ENCODE measurements around the gene TCF25. TPM values are rescaled to one million over a fixed set of nuclear protein-coding genes. Genes with fewer than 3 reads are reported as not detected.
"Not testable (repeated sequence)": the region's sequence is repeated elsewhere in the genome, so short reads cannot be mapped to it uniquely, and the experiment has no call there.

The TCF25 gene
- total RNA-seq, 4 donors from 2014 or later: 60.3 to 221 (median 126) TPM

GRCh38 chr16:89867918-89868317 is 5.5 kb upstream of the TCF25 start:
- H3K27me3 ChIP-seq: no peaks in the 10 kb centered on the region
- no peak overlapping the region for H3K27ac ChIP-seq
- peaks cover 0 to 6% of the 10 kb centered on the region in 2 donors for H3K4me1 ChIP-seq
- H3K9me3 ChIP-seq: peaks cover 0 to 6% of the 10 kb centered on the region in 2 donors
- no peak for DNase-seq
- intact Hi-C loops (cut with DNase I; ENCODE audit: low total_unique reads): no loop called here
- no peaks in the 10 kb centered on the region for H3K36me3 ChIP-seq
- no peak overlapping the region for H3K4me3 ChIP-seq
- no peak for TF ChIP-seq POLR2A (IDR thresholded peaks at IDR 0.05)
- TF ChIP-seq CTCF (IDR thresholded peaks at IDR 0.05): no peak

GRCh38 chr16:89869911-89870310 is 3.5 kb upstream of the TCF25 start:
- H3K27ac ChIP-seq: no peak overlapping the region
- no peaks in the 10 kb centered on the region for H3K36me3 ChIP-seq
- H3K27me3 ChIP-seq: no peaks in the 10 kb centered on the region
- H3K4me3 ChIP-seq: no peak overlapping the region
- H3K9me3 ChIP-seq: peaks cover 0 to 6% of the 10 kb centered on the region in 2 donors
- intact Hi-C loops (cut with DNase I; ENCODE audit: low total_unique reads): no loop called here
- peaks cover 0 to 12% of the 10 kb centered on the region in 2 donors for H3K4me1 ChIP-seq
- DNase-seq: no peak
- TF ChIP-seq POLR2A (IDR thresholded peaks at IDR 0.05): no peak
- TF ChIP-seq CTCF (IDR thresholded peaks at IDR 0.05): no peak

- peaks cover 0 to 12% of the 10 kb centered on the region in 2 donors for H3K4me1 ChIP-seq
- no peak overlapping the region for H3K4me3 ChIP-seq
- intact Hi-C loops (cut with DNase I; ENCODE audit: low total_unique reads): no loop called here
- H3K27ac ChIP-seq: no peak overlapping the region
- no peaks in the 10 kb centered on the region for H3K36me3 ChIP-seq
- DNase-seq: no peak
- H3K9me3 ChIP-seq: peaks cover 0 to 6% of the 10 kb centered on the region in 2 donors
- no peaks in the 10 kb centered on the region for H3K27me3 ChIP-seq
- TF ChIP-seq CTCF (IDR thresholded peaks at IDR 0.05): no peak
- no peak for TF ChIP-seq POLR2A (IDR thresholded peaks at IDR 0.05)
These were observed 3.0 kb upstream of the TCF25 start for GRCh38 chr16:89870440-89870839.

- peaks cover 0 to 6% of the 10 kb centered on the region in 2 donors for H3K9me3 ChIP-seq
- H3K36me3 ChIP-seq: no peaks in the 10 kb centered on the region
- intact Hi-C loops (cut with DNase I; ENCODE audit: low total_unique reads): no loop called here
- no peak overlapping the region for H3K4me3 ChIP-seq
- H3K27ac ChIP-seq: no peak overlapping the region
- no peaks in the 10 kb centered on the region for H3K27me3 ChIP-seq
- no peak for DNase-seq
- TF ChIP-seq CTCF (IDR thresholded peaks at IDR 0.05) (no peak), POLR2A (IDR thresholded peaks at IDR 0.05) (no peak)
- H3K4me1 ChIP-seq: peaks cover 0 to 12% of the 10 kb centered on the region in 2 donors
These were observed 1.5 kb upstream of the TCF25 start for GRCh38 chr16:89871895-89872294.

GRCh38 chr16:89873972-89874689 is 739 bp downstream of the TCF25 start:
- intact Hi-C loops (cut with DNase I; ENCODE audit: low total_unique reads): no loop called here
- Histone ChIP-seq H3K9me3 (no peaks in the 10 kb centered on the region), H3K4me3 (peak overlapping the region; percentile 88 to 100), H3K4me1 (peaks cover 0 to 12% of the 10 kb centered on the region in 2 donors), H3K36me3 (no peaks in the 10 kb centered on the region), H3K27me3 (no peaks in the 10 kb centered on the region), H3K27ac (peak overlapping the region; percentile 100)
- TF ChIP-seq POLR2A (IDR thresholded peaks at IDR 0.05): no peak
- TF ChIP-seq CTCF (IDR thresholded peaks at IDR 0.05): no peak
- DNase-seq: peak; percentile 95 to 97

GRCh38 chr16:89879123-89879522 is 5.7 kb downstream of the TCF25 start:
- H3K4me1 ChIP-seq; intact Hi-C loops (cut with DNase I; ENCODE audit: low total_unique reads); H3K27ac ChIP-seq; H3K27me3 ChIP-seq; H3K4me3 ChIP-seq; DNase-seq; H3K36me3 ChIP-seq; H3K9me3 ChIP-seq: not testable (repeated sequence)

All from uterus (tissue), 4 donors.